ENCODE data around the gene PHAF1. TPM values are rescaled to one million over a fixed set of nuclear protein-coding genes. Genes with fewer than 3 reads are reported as not detected.
A peak's percentile ranks its signal among the peaks of the same experiment; 100 is the strongest.

Gene PHAF1
- polyA plus RNA-seq, 4 donors = 5.9 to 13.6 (median 8.7) TPM

DNA sequence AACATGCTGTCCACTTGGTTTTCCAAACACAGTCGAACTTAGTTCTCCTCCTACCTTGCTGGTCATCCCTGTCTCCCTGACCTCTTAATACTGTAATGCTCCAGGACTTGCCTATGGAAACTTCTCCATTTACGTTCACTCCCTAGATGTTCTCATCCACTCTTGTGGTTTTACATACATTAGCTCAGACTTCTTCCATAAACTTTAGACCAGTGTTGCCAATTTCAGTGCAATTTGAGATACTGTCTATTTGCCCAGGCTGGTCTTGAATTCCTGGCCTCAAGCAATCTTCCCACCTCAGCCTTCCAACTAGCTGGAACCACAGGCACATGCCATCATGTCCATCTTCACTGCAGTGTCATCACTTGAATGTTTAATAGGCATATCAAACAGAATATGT lies 72.5 kb downstream of the PHAF1 start:
- Histone ChIP-seq H3K27ac (ENCODE audit: low read depth in 1 of 3, low read length in 2 of 3) (no peak overlapping the region), H3K9me3 (ENCODE audit: control insufficient read depth in 2 of 2, insufficient read depth in 1 of 2, low read depth in 1 of 2, low read length in 1 of 2) (no peaks in the 10 kb centered on the region), H3K4me1 (ENCODE audit: control insufficient read depth in 3 of 3, insufficient read depth in 2 of 3, low read depth in 1 of 3, low read length in 2 of 3) (peaks cover 3 to 33% (median 7%) of the 10 kb centered on the region in 3 donors), H3K4me3 (ENCODE audit: low read depth in 1 of 3, low read length in 3 of 3) (no peak overlapping the region), H3K27me3 (ENCODE audit: control insufficient read depth in 3 of 3, insufficient read depth in 3 of 3, low read length in 3 of 3) (peaks cover 0 to 11% (median 0%) of the 10 kb centered on the region in 3 donors), H3K36me3 (ENCODE audit: control insufficient read depth in 3 of 3, insufficient read depth in 2 of 3, low read depth in 1 of 3, low read length in 3 of 3) (peaks cover 0 to 5% (median 0%) of the 10 kb centered on the region in 3 donors)
- 84 to 98% (median 92%) methylated on average over 2 of the region's 2 CpGs for WGBS, 3 donors
- DNase-seq = no peak
- no peak for FAIRE-seq

GRCh38 chr16:67183284-67183626 lies 73.5 kb downstream of the PHAF1 start:
- Histone ChIP-seq H3K4me3 (ENCODE audit: low read depth in 1 of 3, low read length in 3 of 3) (peak overlapping the region in 2 of 3 donors; percentile 58 to 61), H3K9me3 (ENCODE audit: control insufficient read depth in 2 of 2, insufficient read depth in 1 of 2, low read depth in 1 of 2, low read length in 1 of 2) (no peaks in the 10 kb centered on the region), H3K27ac (ENCODE audit: low read depth in 1 of 3, low read length in 2 of 3) (peak overlapping the region; percentile 49 to 98 (median 84)), H3K36me3 (ENCODE audit: control insufficient read depth in 3 of 3, insufficient read depth in 2 of 3, low read depth in 1 of 3, low read length in 3 of 3) (peaks cover 0 to 5% (median 0%) of the 10 kb centered on the region in 3 donors), H3K4me1 (ENCODE audit: control insufficient read depth in 3 of 3, insufficient read depth in 2 of 3, low read depth in 1 of 3, low read length in 2 of 3) (peaks cover 3 to 30% (median 7%) of the 10 kb centered on the region in 3 donors), H3K27me3 (ENCODE audit: control insufficient read depth in 3 of 3, insufficient read depth in 3 of 3, low read length in 3 of 3) (peaks cover 0 to 6% (median 0%) of the 10 kb centered on the region in 3 donors)
- 5 to 8% (median 6%) methylated on average over 11 of the region's 11 CpGs for WGBS, 3 donors
- FAIRE-seq (peak; percentile 65), DNase-seq (no peak)

DNA sequence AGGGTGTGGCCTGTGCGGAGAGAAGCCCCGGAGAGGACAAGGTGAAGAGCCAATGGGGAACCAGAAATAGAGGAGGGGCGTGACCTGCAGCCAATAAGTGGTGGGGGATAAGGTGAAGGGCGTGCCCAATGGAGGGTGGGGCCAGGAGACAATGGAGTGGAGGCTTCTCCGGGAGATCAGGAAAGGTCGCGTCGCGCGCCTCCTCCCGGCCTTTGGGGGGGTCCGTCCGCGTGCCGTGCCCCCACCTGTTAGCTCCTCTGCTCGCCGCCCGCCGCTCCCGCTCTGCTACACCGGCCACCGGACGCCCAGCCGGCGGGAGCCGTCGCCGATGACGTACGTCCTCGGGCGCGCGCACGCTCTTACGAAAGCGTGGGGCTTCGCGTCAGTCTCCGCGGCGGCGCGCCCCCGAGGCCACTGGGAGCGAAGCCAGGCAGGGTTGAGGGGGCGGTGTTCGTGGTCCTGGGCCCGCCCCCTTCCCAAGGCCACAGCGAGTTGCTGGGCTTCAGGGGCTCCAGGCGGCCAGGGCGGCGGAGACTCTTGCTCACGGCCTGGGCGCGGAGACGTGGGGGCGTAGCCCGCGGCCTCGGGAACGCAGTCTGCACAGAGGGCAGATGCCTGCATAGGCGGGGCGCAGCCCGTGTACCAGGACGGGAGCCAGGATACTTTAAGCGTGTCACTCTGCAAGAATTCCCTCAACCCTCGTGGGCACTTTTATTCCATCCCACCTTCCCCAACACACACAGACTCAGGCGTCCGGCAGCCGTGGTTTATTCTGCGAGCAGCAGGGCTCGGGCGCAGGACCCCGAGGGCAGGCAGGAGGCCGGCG lies 74.1 kb downstream of the PHAF1 start, which contains the start of gene MATCAP1:
TSS of gene MATCAP1 (minus strand) at position 337 of the 826 bp plus-strand sequence. CDS start 3,353 bp downstream, outside the sequence.
- Histone ChIP-seq H3K27ac (ENCODE audit: low read depth in 1 of 3, low read length in 2 of 3) (peak within 1 kb of the TSS; percentile 84 to 98 (median 89)), H3K36me3 (ENCODE audit: control insufficient read depth in 3 of 3, insufficient read depth in 2 of 3, low read depth in 1 of 3, low read length in 3 of 3) (peaks cover 0 to 5% (median 0%) of the 10 kb centered on the region in 3 donors), H3K4me3 (ENCODE audit: low read depth in 1 of 3, low read length in 3 of 3) (peak within 1 kb of the TSS; percentile 58 to 61 (median 58)), H3K4me1 (ENCODE audit: control insufficient read depth in 3 of 3, insufficient read depth in 2 of 3, low read depth in 1 of 3, low read length in 2 of 3) (peaks cover 3 to 25% (median 5%) of the 10 kb centered on the region in 3 donors), H3K9me3 (ENCODE audit: control insufficient read depth in 2 of 2, insufficient read depth in 1 of 2, low read depth in 1 of 2, low read length in 1 of 2) (no peaks in the 10 kb centered on the region), H3K27me3 (ENCODE audit: control insufficient read depth in 3 of 3, insufficient read depth in 3 of 3, low read length in 3 of 3) (peaks cover 0 to 6% (median 0%) of the 10 kb centered on the region in 3 donors)
- 0 to 1% (median 0%) methylated on average over 62 to 77 of the region's 77 CpGs for WGBS, 3 donors
- peak; percentile 99 for DNase-seq
- no peak for FAIRE-seq

GRCh38 chr16:67184453-67184994 lies 74.8 kb downstream of the PHAF1 start:
- peaks cover 0 to 5% (median 0%) of the 10 kb centered on the region in 3 donors for H3K36me3 ChIP-seq (ENCODE audit: control insufficient read depth in 3 of 3, insufficient read depth in 2 of 3, low read depth in 1 of 3, low read length in 3 of 3)
- H3K4me3 ChIP-seq (ENCODE audit: low read depth in 1 of 3, low read length in 3 of 3) = peak overlapping the region; percentile 58 to 61 (median 58)
- H3K9me3 ChIP-seq (ENCODE audit: control insufficient read depth in 2 of 2, insufficient read depth in 1 of 2, low read depth in 1 of 2, low read length in 1 of 2) = no peaks in the 10 kb centered on the region
- no peak for DNase-seq
- H3K27ac ChIP-seq (ENCODE audit: low read depth in 1 of 3, low read length in 2 of 3) = peak overlapping the region; percentile 84 to 98 (median 89)
- no peak for FAIRE-seq
- H3K4me1 ChIP-seq (ENCODE audit: control insufficient read depth in 3 of 3, insufficient read depth in 2 of 3, low read depth in 1 of 3, low read length in 2 of 3) = peaks cover 3 to 23% (median 3%) of the 10 kb centered on the region in 3 donors
- WGBS, 3 donors = 4 to 9% (median 6%) methylated on average over 49 to 59 of the region's 59 CpGs
- peaks cover 0 to 6% (median 0%) of the 10 kb centered on the region in 3 donors for H3K27me3 ChIP-seq (ENCODE audit: control insufficient read depth in 3 of 3, insufficient read depth in 3 of 3, low read length in 3 of 3)

- Histone ChIP-seq H3K36me3 (ENCODE audit: control insufficient read depth in 3 of 3, insufficient read depth in 2 of 3, low read depth in 1 of 3, low read length in 3 of 3) (peaks cover 0 to 5% (median 0%) of the 10 kb centered on the region in 3 donors), H3K4me1 (ENCODE audit: control insufficient read depth in 3 of 3, insufficient read depth in 2 of 3, low read depth in 1 of 3, low read length in 2 of 3) (peaks cover 3 to 23% (median 3%) of the 10 kb centered on the region in 3 donors), H3K4me3 (ENCODE audit: low read depth in 1 of 3, low read length in 3 of 3) (peak overlapping the region in 2 of 3 donors; percentile 0 to 58), H3K27ac (ENCODE audit: low read depth in 1 of 3, low read length in 2 of 3) (no peak overlapping the region), H3K27me3 (ENCODE audit: control insufficient read depth in 3 of 3, insufficient read depth in 3 of 3, low read length in 3 of 3) (peaks cover 0 to 6% (median 0%) of the 10 kb centered on the region in 3 donors), H3K9me3 (ENCODE audit: control insufficient read depth in 2 of 2, insufficient read depth in 1 of 2, low read depth in 1 of 2, low read length in 1 of 2) (no peaks in the 10 kb centered on the region)
- WGBS, 3 donors = 12 to 14% (median 13%) methylated on average over 36 to 43 of the region's 43 CpGs
- FAIRE-seq (no peak), DNase-seq (peak; percentile 84 to 93)
Measured at GRCh38 chr16:67184995-67185650, 75.4 kb downstream of the PHAF1 start.

DNA sequence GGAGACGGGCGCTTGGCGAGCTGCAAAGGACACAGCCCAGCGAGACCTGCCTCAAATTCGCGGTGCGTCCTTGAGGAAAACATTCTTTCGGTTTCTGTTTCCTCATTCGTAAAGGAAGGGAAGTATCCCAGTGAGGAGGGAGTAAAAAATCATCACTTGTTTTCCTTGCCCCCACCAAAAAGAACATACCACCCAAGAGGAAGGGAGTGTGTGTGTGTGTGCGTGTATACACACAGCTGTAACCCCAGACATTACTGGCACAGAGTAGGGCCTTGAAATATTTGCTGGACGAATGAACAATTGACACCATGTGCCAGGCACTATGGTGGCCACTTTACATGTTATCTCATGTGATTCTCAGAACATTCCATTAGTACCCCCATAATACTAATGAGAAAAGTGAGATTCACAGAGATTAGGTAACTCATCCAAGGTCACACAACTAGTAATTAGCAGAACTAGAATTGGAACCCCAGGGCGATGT lies 76.0 kb downstream of the PHAF1 start:
- WGBS, 3 donors = 3 to 9% (median 6%) methylated on average over 12 of the region's 12 CpGs
- DNase-seq (no peak), FAIRE-seq (no peak)
- H3K36me3 ChIP-seq (ENCODE audit: control insufficient read depth in 3 of 3, insufficient read depth in 2 of 3, low read depth in 1 of 3, low read length in 3 of 3) = peaks cover 0 to 5% (median 0%) of the 10 kb centered on the region in 3 donors
- no peak overlapping the region for H3K27ac ChIP-seq (ENCODE audit: low read depth in 1 of 3, low read length in 2 of 3)
- H3K9me3 ChIP-seq (ENCODE audit: control insufficient read depth in 2 of 2, insufficient read depth in 1 of 2, low read depth in 1 of 2, low read length in 1 of 2) = no peaks in the 10 kb centered on the region
- H3K4me1 ChIP-seq (ENCODE audit: control insufficient read depth in 3 of 3, insufficient read depth in 2 of 3, low read depth in 1 of 3, low read length in 2 of 3) = peaks cover 3 to 23% (median 3%) of the 10 kb centered on the region in 3 donors
- peak overlapping the region in 2 of 3 donors; percentile 0 to 58 for H3K4me3 ChIP-seq (ENCODE audit: low read depth in 1 of 3, low read length in 3 of 3)
- peaks cover 0 to 6% (median 0%) of the 10 kb centered on the region in 3 donors for H3K27me3 ChIP-seq (ENCODE audit: control insufficient read depth in 3 of 3, insufficient read depth in 3 of 3, low read length in 3 of 3)

GRCh38 chr16:67186550-67186950 lies 76.8 kb downstream of the PHAF1 start:
- Histone ChIP-seq H3K36me3 (ENCODE audit: control insufficient read depth in 3 of 3, insufficient read depth in 2 of 3, low read depth in 1 of 3, low read length in 3 of 3) (no peaks in the 10 kb centered on the region), H3K9me3 (ENCODE audit: control insufficient read depth in 2 of 2, insufficient read depth in 1 of 2, low read depth in 1 of 2, low read length in 1 of 2) (no peaks in the 10 kb centered on the region), H3K4me1 (ENCODE audit: control insufficient read depth in 3 of 3, insufficient read depth in 2 of 3, low read depth in 1 of 3, low read length in 2 of 3) (peaks cover 3 to 25% (median 3%) of the 10 kb centered on the region in 3 donors), H3K4me3 (ENCODE audit: low read depth in 1 of 3, low read length in 3 of 3) (no peak overlapping the region), H3K27me3 (ENCODE audit: control insufficient read depth in 3 of 3, insufficient read depth in 3 of 3, low read length in 3 of 3) (peaks cover 0 to 6% (median 0%) of the 10 kb centered on the region in 3 donors), H3K27ac (ENCODE audit: low read depth in 1 of 3, low read length in 2 of 3) (no peak overlapping the region)
- no peak for FAIRE-seq
- DNase-seq = no peak
- 63 to 81% (median 75%) methylated on average over 5 of the region's 5 CpGs for WGBS, 3 donors

Measured in small intestine (tissue), 7 donors.